H9 (cell line): ENCODE results near the gene SLC16A7. TPM values are rescaled to one million over a fixed set of nuclear protein-coding genes. Genes with fewer than 3 reads are reported as not detected.

Source experiments
- DNase-seq: peaks from one replicate; pipeline ENCODE4 v3.0.0-alpha.2; 2017
- H2AFZ ChIP-seq: one replicate; pipeline ENCODE4 v1.6.1; 2013; ENCODE audit warnings: mild to moderate bottlenecking, low read length, control low read depth, moderate library complexity
- H2AK5ac ChIP-seq: 2 replicates; pipeline ENCODE4 v1.6.1; 2013; ENCODE audit warnings: low read length, control low read depth, mixed read lengths; ENCODE audit not compliant: insufficient read length
- H2BK120ac ChIP-seq: one replicate; pipeline ENCODE4 v1.6.1; 2013; ENCODE audit warnings: low read depth, mild to moderate bottlenecking, low read length, control low read depth, inconsistent platforms; ENCODE audit not compliant: poor library complexity, severe bottlenecking
- H2BK12ac ChIP-seq: 2 replicates; pipeline ENCODE4 v1.6.1; 2013; ENCODE audit warnings: low read length, control low read depth, mixed read lengths, low read depth; ENCODE audit not compliant: insufficient read length
- H2BK15ac ChIP-seq: 2 replicates; pipeline ENCODE4 v1.6.1; 2013; ENCODE audit warnings: low read depth, low read length, control low read depth
- H2BK20ac ChIP-seq: one replicate; pipeline ENCODE4 v1.6.1; 2013; ENCODE audit warnings: low read depth, mild to moderate bottlenecking, low read length, control low read depth, inconsistent platforms; ENCODE audit not compliant: poor library complexity, severe bottlenecking
- H2BK5ac ChIP-seq: 2 replicates; pipeline ENCODE4 v1.6.1; 2013; ENCODE audit warnings: low read length, control low read depth, mixed read lengths; ENCODE audit not compliant: insufficient read length
- H3K14ac ChIP-seq: 2 replicates; pipeline ENCODE4 v1.6.1; 2013; ENCODE audit warnings: low read length, control low read depth; ENCODE audit not compliant: insufficient read depth
- H3K18ac ChIP-seq: 2 replicates; pipeline ENCODE4 v1.6.1; 2013; ENCODE audit warnings: low read depth, mild to moderate bottlenecking, mixed read lengths, low read length, control low read depth; ENCODE audit not compliant: insufficient read length
- H3K23ac ChIP-seq: 2 replicates; pipeline ENCODE4 v1.6.1; 2013; ENCODE audit warnings: low read length, control low read depth, mixed read lengths, low read depth; ENCODE audit not compliant: insufficient read length
- H3K23me2 ChIP-seq: 2 replicates; pipeline ENCODE4 v1.6.1; 2013; ENCODE audit warnings: low read depth, mild to moderate bottlenecking, mixed read lengths, low read length, control low read depth; ENCODE audit not compliant: insufficient read length, poor library complexity, severe bottlenecking
- H3K27ac ChIP-seq: 2 replicates; pipeline ENCODE4 v1.5.1; 2013; ENCODE audit warnings: low read length, control low read depth, mixed read lengths, low read depth; ENCODE audit not compliant: insufficient read length
- H3K27me3 ChIP-seq: 2 replicates; pipeline ENCODE4 v1.6.1; 2013; ENCODE audit warnings: low read length, control low read depth, inconsistent platforms; ENCODE audit not compliant: insufficient read depth
- H3K4ac ChIP-seq: 2 replicates; pipeline ENCODE4 v1.6.1; 2013; ENCODE audit warnings: low read depth, mild to moderate bottlenecking, control low read depth, inconsistent platforms, low read length, moderate library complexity
- H3K4me1 ChIP-seq: 2 replicates; pipeline ENCODE4 v1.6.1; 2013; ENCODE audit warnings: low read length, control low read depth, inconsistent platforms; ENCODE audit not compliant: insufficient read depth
- H3K4me2 ChIP-seq: 2 replicates; pipeline ENCODE4 v1.6.1; 2013; ENCODE audit warnings: low read length, control low read depth, mixed read lengths; ENCODE audit not compliant: insufficient read length, insufficient read depth
- H3K56ac ChIP-seq: 2 replicates; pipeline ENCODE4 v1.6.1; 2013; ENCODE audit warnings: low read depth, mild to moderate bottlenecking, mixed read lengths, low read length, control low read depth; ENCODE audit not compliant: insufficient read length
- H3K79me1 ChIP-seq: 2 replicates; pipeline ENCODE4 v1.6.1; 2013; ENCODE audit warnings: low read depth, mild to moderate bottlenecking, moderate library complexity, low read length, control low read depth, inconsistent platforms; ENCODE audit not compliant: insufficient read depth, poor library complexity, severe bottlenecking
- H3K79me2 ChIP-seq: 2 replicates; pipeline ENCODE4 v1.6.1; 2013; ENCODE audit warnings: low read length, control low read depth, inconsistent platforms; ENCODE audit not compliant: insufficient read depth
- H3K9ac ChIP-seq: 2 replicates; pipeline ENCODE4 v1.6.1; 2013; ENCODE audit warnings: low read length, control low read depth, mixed read lengths; ENCODE audit not compliant: insufficient read length; ENCODE audit errors: extremely low read depth
- H3K9me3 ChIP-seq: one replicate; pipeline ENCODE4 v1.6.1; 2013; ENCODE audit warnings: low read depth, low read length, inconsistent platforms; ENCODE audit not compliant: control insufficient read depth
- H3T11ph ChIP-seq: one replicate; pipeline ENCODE4 v1.6.1; 2013; ENCODE audit warnings: mild to moderate bottlenecking, low read length, control low read depth, inconsistent platforms
- H4K20me1 ChIP-seq: one replicate; pipeline ENCODE4 v1.6.1; 2013; ENCODE audit not compliant: control insufficient read depth, insufficient read length, insufficient read depth
- H4K5ac ChIP-seq: 2 replicates; pipeline ENCODE4 v1.6.1; 2013; ENCODE audit warnings: low read depth, mild to moderate bottlenecking, mixed read lengths, low read length, control low read depth; ENCODE audit not compliant: insufficient read length
- H4K8ac ChIP-seq: replicated peaks from 2 replicates; pipeline ENCODE4 v1.6.1; 2013; ENCODE audit warnings: low read length, control low read depth, mixed read lengths, low read depth; ENCODE audit not compliant: insufficient read length
- H4K91ac ChIP-seq: 2 replicates; pipeline ENCODE4 v1.6.1; 2013; ENCODE audit warnings: low read depth, mild to moderate bottlenecking, moderate library complexity, mixed read lengths, low read length, control low read depth; ENCODE audit not compliant: insufficient read length
- H3K27ac Mint-ChIP-seq, 3 experiments: 2 replicates in 2 of 3; 3 replicates in 1 of 3; pipeline ENCODE4 v1.8.0; 2020 to 2021; ENCODE audit warnings: mixed read lengths in 3 of 3, mild to moderate bottlenecking in 1 of 3, moderate library complexity in 1 of 3
- H3K27me3 Mint-ChIP-seq: 2 replicates; pipeline ENCODE4 v1.8.0; 2021; ENCODE audit warnings: low read depth, mild to moderate bottlenecking, moderate library complexity, mixed read lengths
- H3K36me3 Mint-ChIP-seq, 3 experiments: 2 replicates in 2 of 3; 3 replicates in 1 of 3; pipeline ENCODE4 v1.8.0; 2020 to 2021; ENCODE audit warnings: low read depth in 3 of 3, mixed read lengths in 3 of 3; ENCODE audit not compliant: insufficient read depth in 1 of 3
- H3K4me1 Mint-ChIP-seq, 2 experiments: 2 replicates each; pipeline ENCODE4 v1.8.0; 2020; ENCODE audit warnings: mixed read lengths in 2 of 2
- H3K4me3 Mint-ChIP-seq, 2 experiments: 2 replicates in 1 of 2; 3 replicates in 1 of 2; pipeline ENCODE4 v1.8.0; 2020 to 2021; ENCODE audit warnings: mild to moderate bottlenecking in 2 of 2, mixed read lengths in 2 of 2, moderate library complexity in 1 of 2
- H3K9me3 Mint-ChIP-seq, 2 experiments: 2 replicates in 1 of 2; 3 replicates in 1 of 2; pipeline ENCODE4 v1.8.0; 2020; ENCODE audit warnings: mild to moderate bottlenecking in 2 of 2, mixed read lengths in 2 of 2, moderate library complexity in 1 of 2
- CTCF ChIP-seq: fragments of 200-600 bp; sonication (generic); conservative IDR thresholded peaks from 3 replicates; pipeline ENCODE4 v1.8.0; 2021; ENCODE audit warnings: antibody characterized with exemption, mild to moderate bottlenecking
- WGBS: extraction: QIAGEN DNeasy Blood & Tissue Kit; methylation state at CpG from one replicate; pipeline ENCODE4 v1.1.7; 2013; ENCODE audit warnings: missing lambda C conversion rate, low lambda C conversion rate, mixed read lengths; ENCODE audit not compliant: insufficient read length; ENCODE audit errors: extremely low coverage; 5-methylcytosine and 5-hydroxymethylcytosine counted together
- total RNA-seq: library from RNA; stranded (reverse); gene quantifications from 2 replicates; pipeline ENCODE4 v1.2.1, GENCODE V29; 2021

SLC16A7 gene
- total RNA-seq, 1 experiment from 2014 or later, result 2.2 TPM

GRCh38 chr12:59594943-59595500, 807 bp upstream of the SLC16A7 start:
- TF ChIP-seq CTCF, result no peak
- Histone ChIP-seq H3K56ac (no peak overlapping the region), H2AFZ (no peak overlapping the region), H3K18ac (no peak overlapping the region), H3K23ac (no peak overlapping the region), H3T11ph (no peak overlapping the region), H3K4me1 (no peaks in the 10 kb centered on the region), H2BK15ac (no peak overlapping the region), H3K23me2 (peaks cover 11% of the 10 kb centered on the region), H3K4ac (no peak overlapping the region), H3K14ac (no peak overlapping the region), H2BK12ac (no peak overlapping the region), H3K79me2 (no peaks in the 10 kb centered on the region), H2AK5ac (no peak overlapping the region), H4K20me1 (no peaks in the 10 kb centered on the region), H2BK120ac (no peak overlapping the region), H3K79me1 (no peaks in the 10 kb centered on the region), H2BK20ac (no peak overlapping the region), H4K91ac (no peak overlapping the region), H2BK5ac (no peak overlapping the region), H4K8ac (no peak overlapping the region), H3K27me3 (no peaks in the 10 kb centered on the region; the same call in 1 of the 2 replicates), H4K5ac (no peak overlapping the region), H3K27ac (no peak overlapping the region), H3K9me3 (no peaks in the 10 kb centered on the region), H3K4me2 (peak overlapping the region; percentile 90), H3K9ac (no peak overlapping the region)
- DNase-seq, result no peak
- Mint-ChIP-seq H3K27ac (no peak overlapping the region), H3K4me1 (peaks cover 17 to 19% of the 10 kb centered on the region in 2 experiments), H3K4me3 (peak overlapping the region; percentile 66 to 85), H3K36me3 (no peaks in the 10 kb centered on the region), H3K9me3 (no peaks in the 10 kb centered on the region), H3K27me3 (peaks cover 37% of the 10 kb centered on the region)
- no CpG with 5 or more reads among the region's 4 CpGs for WGBS
